Right lung (tissue), 5 donors: Measurements from ENCODE around the gene ACTN1. TPM values are rescaled to one million over a fixed set of nuclear protein-coding genes. Genes with fewer than 3 reads are reported as not detected.

Source experiments
- DNase-seq, 2 donors: peaks; one replicate each; pipeline ENCODE4 v3.0.0-alpha.2; 2013
- polyA plus RNA-seq, 5 donors: library from polyadenylated mRNA; unstranded; fragments of 120-200 nt; gene quantifications; one replicate each; pipeline versions ENCODE4 v1.2.1 to v1.2.3, GENCODE V29; 2013; ENCODE audit warnings: inconsistent platforms in 1 of 5, low replicate concordance in 1 of 5; ENCODE audit not compliant: insufficient read length in 5 of 5, insufficient read depth in 1 of 5

Gene ACTN1
- polyA plus RNA-seq, 5 donors, result 103 to 167 (median 128) TPM

- peak in 1 of 2 donors; percentile 74 for DNase-seq
These were observed 40.6 kb downstream of the ACTN1 start for GRCh38 chr14:68938271-68939150.

GRCh38 chr14:68937471-68938270 is 41.4 kb downstream of the ACTN1 start:
- no peak for DNase-seq

GRCh38 chr14:68936980-68937379 is 42.1 kb downstream of the ACTN1 start:
- DNase-seq, result no peak

- DNase-seq, result no peak
These were observed 42.6 kb downstream of the ACTN1 start for GRCh38 chr14:68936476-68936875.

- no peak for DNase-seq
These were observed 43.3 kb downstream of the ACTN1 start for GRCh38 chr14:68935761-68936214.

GRCh38 chr14:68934066-68934465 is 45.0 kb downstream of the ACTN1 start:
- no peak for DNase-seq

- no peak for DNase-seq
These were observed 46.4 kb downstream of the ACTN1 start for GRCh38 chr14:68932686-68933085.

- no peak for DNase-seq
These were observed 46.9 kb downstream of the ACTN1 start for GRCh38 chr14:68932231-68932630.

- no peak for DNase-seq
These were observed 47.5 kb downstream of the ACTN1 start for GRCh38 chr14:68931474-68932051.

- no peak for DNase-seq
These were observed 48.0 kb downstream of the ACTN1 start for GRCh38 chr14:68931063-68931462.

GRCh38 chr14:68929623-68930307 is 49.3 kb downstream of the ACTN1 start:
- no peak for DNase-seq

GRCh38 chr14:68928770-68929550 is 50.1 kb downstream of the ACTN1 start:
- no peak for DNase-seq

GRCh38 chr14:68927956-68928675 is 51.0 kb downstream of the ACTN1 start:
- DNase-seq, result no peak

- no peak for DNase-seq
These were observed 52.0 kb downstream of the ACTN1 start for GRCh38 chr14:68927089-68927488.

- no peak for DNase-seq
These were observed 52.9 kb downstream of the ACTN1 start for GRCh38 chr14:68926236-68926635.

GRCh38 chr14:68925373-68925772 is 53.7 kb downstream of the ACTN1 start:
- no peak for DNase-seq

- no peak for DNase-seq
These were observed 54.6 kb downstream of the ACTN1 start for GRCh38 chr14:68924186-68925158.

GRCh38 chr14:68922886-68923285 is 56.2 kb downstream of the ACTN1 start:
- DNase-seq, result no peak

- peak; percentile 63 to 66 for DNase-seq
These were observed 56.9 kb downstream of the ACTN1 start for GRCh38 chr14:68922201-68922621.
